IPS-20b (cell line): ENCODE data around the gene ROBO2.

Source experiments
- H3K27ac ChIP-seq: one replicate; pipeline ENCODE4 v1.5.1; 2013; ENCODE audit warnings: low read length
- H3K27me3 ChIP-seq: 2 replicates; pipeline ENCODE4 v1.6.1; 2013; ENCODE audit warnings: mild to moderate bottlenecking, low read length, inconsistent platforms; ENCODE audit not compliant: insufficient read depth
- H3K36me3 ChIP-seq: 2 replicates; pipeline ENCODE4 v1.6.1; 2013; ENCODE audit warnings: low read depth, mild to moderate bottlenecking, inconsistent platforms, low read length, moderate library complexity; ENCODE audit not compliant: insufficient read depth
- H3K4me1 ChIP-seq: 2 replicates; pipeline ENCODE4 v1.6.1; 2013; ENCODE audit warnings: mild to moderate bottlenecking, control low read depth, inconsistent platforms, low read length, moderate library complexity; ENCODE audit not compliant: insufficient read depth
- H3K4me3 ChIP-seq: 2 replicates; pipeline ENCODE4 v1.5.1; 2013; ENCODE audit warnings: mild to moderate bottlenecking, low read length, inconsistent platforms
- H3K9ac ChIP-seq: 2 replicates; pipeline ENCODE4 v1.6.1; 2013; ENCODE audit warnings: low read depth, mild to moderate bottlenecking, inconsistent platforms, low read length, moderate library complexity
- H3K9me3 ChIP-seq: 2 replicates; pipeline ENCODE4 v1.6.1; 2013; ENCODE audit warnings: mild to moderate bottlenecking, low read depth, low read length, inconsistent platforms; ENCODE audit not compliant: insufficient read depth

The ROBO2 gene

DNA sequence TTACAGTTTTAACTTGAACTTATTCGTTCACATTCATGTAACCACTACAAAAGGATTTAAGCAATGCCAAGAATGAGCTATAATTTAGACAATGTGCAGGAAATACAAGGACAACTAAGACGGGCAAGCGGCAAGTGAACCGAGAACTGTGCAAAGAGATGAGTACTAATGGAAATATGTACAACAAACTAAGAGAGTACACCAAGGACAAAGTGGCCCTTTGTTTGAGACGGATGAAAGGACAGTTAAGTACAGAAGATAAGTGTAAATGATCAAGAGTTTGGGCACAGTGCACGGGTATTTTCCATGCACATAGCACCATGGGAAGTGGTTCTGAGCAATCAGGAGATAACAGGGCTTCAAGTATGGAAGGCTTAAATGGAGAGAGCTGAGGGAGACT, 281.7 kb downstream of the ROBO2 start:
- H3K27me3 ChIP-seq = no peaks in the 10 kb centered on the region
- no peak overlapping the region for H3K27ac ChIP-seq
- no peaks in the 10 kb centered on the region for H3K36me3 ChIP-seq
- peaks cover 4% of the 10 kb centered on the region; the same call in 1 of the 2 replicates for H3K4me1 ChIP-seq
- no peak overlapping the region for H3K9ac ChIP-seq
- no peaks in the 10 kb centered on the region for H3K9me3 ChIP-seq
- H3K4me3 ChIP-seq = no peak overlapping the region

GRCh38 chr3:77323626-77324025, 283.7 kb downstream of the ROBO2 start:
- Histone ChIP-seq H3K27ac (no peak overlapping the region), H3K9ac (no peak overlapping the region), H3K36me3 (no peaks in the 10 kb centered on the region), H3K9me3 (no peaks in the 10 kb centered on the region), H3K4me3 (no peak overlapping the region), H3K27me3 (no peaks in the 10 kb centered on the region), H3K4me1 (peaks cover 4% of the 10 kb centered on the region; the same call in 1 of the 2 replicates)

DNA sequence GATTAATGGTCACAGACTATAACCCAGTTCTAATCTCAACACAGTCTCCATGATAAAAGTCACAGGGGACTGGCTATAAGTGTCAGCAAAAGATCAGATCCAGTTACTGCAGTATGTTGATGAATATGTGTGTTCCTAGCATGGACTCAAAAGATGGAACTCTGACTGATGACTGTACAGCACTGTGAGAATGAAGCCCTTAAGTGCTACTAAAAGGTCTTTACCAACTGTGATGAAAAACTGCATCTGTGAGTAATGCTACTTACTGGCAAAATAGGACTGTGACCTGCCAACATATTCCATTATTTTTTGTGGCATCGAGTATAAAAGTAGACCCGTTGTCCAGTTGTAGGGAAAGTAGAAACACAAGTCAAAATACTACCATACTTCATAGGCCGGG, 284.2 kb downstream of the ROBO2 start:
- Histone ChIP-seq H3K4me1 (peaks cover 4% of the 10 kb centered on the region; the same call in 1 of the 2 replicates), H3K9ac (no peak overlapping the region), H3K4me3 (no peak overlapping the region), H3K27me3 (no peaks in the 10 kb centered on the region), H3K27ac (no peak overlapping the region), H3K36me3 (no peaks in the 10 kb centered on the region), H3K9me3 (no peaks in the 10 kb centered on the region)

- Histone ChIP-seq H3K27ac (no peak overlapping the region), H3K27me3 (no peaks in the 10 kb centered on the region), H3K9me3 (no peaks in the 10 kb centered on the region), H3K9ac (no peak overlapping the region), H3K4me3 (no peak overlapping the region), H3K36me3 (no peaks in the 10 kb centered on the region), H3K4me1 (peaks cover 2% of the 10 kb centered on the region; the same call in 1 of the 2 replicates)
Observed at GRCh38 chr3:77325280-77325679, 285.4 kb downstream of the ROBO2 start.

GRCh38 chr3:77325702-77326101, 285.8 kb downstream of the ROBO2 start:
- H3K4me1 ChIP-seq = no peaks in the 10 kb centered on the region
- H3K36me3 ChIP-seq = no peaks in the 10 kb centered on the region
- H3K9ac ChIP-seq = no peak overlapping the region
- no peaks in the 10 kb centered on the region for H3K9me3 ChIP-seq
- no peak overlapping the region for H3K4me3 ChIP-seq
- H3K27ac ChIP-seq = no peak overlapping the region
- no peaks in the 10 kb centered on the region for H3K27me3 ChIP-seq

GRCh38 chr3:77326586-77326985, 286.7 kb downstream of the ROBO2 start:
- no peaks in the 10 kb centered on the region for H3K36me3 ChIP-seq
- no peaks in the 10 kb centered on the region for H3K4me1 ChIP-seq
- no peaks in the 10 kb centered on the region for H3K27me3 ChIP-seq
- no peak overlapping the region for H3K9ac ChIP-seq
- no peak overlapping the region for H3K4me3 ChIP-seq
- H3K9me3 ChIP-seq = no peaks in the 10 kb centered on the region
- no peak overlapping the region for H3K27ac ChIP-seq

DNA sequence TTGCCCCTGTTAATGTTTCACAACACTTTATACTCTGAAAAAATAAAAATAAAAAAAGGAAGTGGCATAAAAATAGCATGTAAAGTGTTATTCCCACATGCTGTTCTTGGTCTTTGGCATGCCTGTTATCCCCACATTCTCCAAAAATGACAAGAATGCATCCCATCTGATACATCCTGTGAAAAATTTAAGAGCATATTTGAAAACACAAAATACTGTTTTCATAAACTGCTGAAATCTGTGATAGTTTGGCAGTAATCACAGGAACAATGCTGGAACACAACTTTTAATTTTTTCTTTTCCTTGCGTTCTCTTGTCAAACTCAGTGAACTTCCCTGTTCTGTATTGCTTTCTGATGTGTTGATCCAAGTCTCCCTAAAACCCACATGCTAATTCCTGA, 288.8 kb downstream of the ROBO2 start:
- no peak overlapping the region for H3K4me3 ChIP-seq
- H3K36me3 ChIP-seq = no peaks in the 10 kb centered on the region
- no peaks in the 10 kb centered on the region for H3K27me3 ChIP-seq
- H3K9me3 ChIP-seq = no peaks in the 10 kb centered on the region
- no peak overlapping the region for H3K9ac ChIP-seq
- no peaks in the 10 kb centered on the region for H3K4me1 ChIP-seq
- H3K27ac ChIP-seq = no peak overlapping the region

- no peaks in the 10 kb centered on the region for H3K27me3 ChIP-seq
- no peak overlapping the region for H3K4me3 ChIP-seq
- no peaks in the 10 kb centered on the region for H3K9me3 ChIP-seq
- no peaks in the 10 kb centered on the region for H3K4me1 ChIP-seq
- no peaks in the 10 kb centered on the region for H3K36me3 ChIP-seq
- no peak overlapping the region for H3K9ac ChIP-seq
- no peak overlapping the region for H3K27ac ChIP-seq
Observed at GRCh38 chr3:77329116-77329515, 289.2 kb downstream of the ROBO2 start.

DNA sequence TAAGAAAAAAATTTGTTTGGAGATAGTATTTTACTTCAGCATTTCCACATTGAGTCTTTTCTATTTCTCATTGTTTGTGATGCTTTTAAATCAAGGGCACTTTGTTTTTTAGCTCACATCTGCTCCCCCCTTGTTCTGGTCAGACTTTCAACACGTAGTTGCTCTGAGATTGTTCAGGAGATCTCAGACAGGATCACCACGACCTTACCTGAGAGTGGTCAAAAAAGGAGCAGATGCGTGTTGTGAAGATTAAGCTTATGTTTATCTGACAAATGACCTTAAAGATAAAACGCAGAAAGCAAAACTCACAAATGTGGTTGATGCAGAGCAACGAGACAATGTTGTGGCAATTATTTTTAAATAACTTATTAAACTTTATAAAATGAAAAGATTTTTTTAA, 298.3 kb downstream of the ROBO2 start:
- H3K36me3 ChIP-seq = no peaks in the 10 kb centered on the region
- no peak overlapping the region for H3K27ac ChIP-seq
- no peaks in the 10 kb centered on the region for H3K27me3 ChIP-seq
- no peak overlapping the region for H3K9ac ChIP-seq
- H3K4me3 ChIP-seq = no peak overlapping the region
- no peaks in the 10 kb centered on the region for H3K9me3 ChIP-seq
- no peaks in the 10 kb centered on the region for H3K4me1 ChIP-seq

GRCh38 chr3:77342027-77342426, 302.1 kb downstream of the ROBO2 start:
- Histone ChIP-seq H3K36me3 (no peaks in the 10 kb centered on the region), H3K27me3 (no peaks in the 10 kb centered on the region), H3K9me3 (no peaks in the 10 kb centered on the region), H3K4me3 (no peak overlapping the region), H3K4me1 (no peaks in the 10 kb centered on the region), H3K9ac (no peak overlapping the region), H3K27ac (no peak overlapping the region)

GRCh38 chr3:77342688-77343087, 302.8 kb downstream of the ROBO2 start:
- H3K4me1 ChIP-seq = 0 out of 2 replicates have a peak, but pooled peaks cover 2% of the 10 kb centered on the region
- H3K9me3 ChIP-seq = no peaks in the 10 kb centered on the region
- H3K27ac ChIP-seq = no peak overlapping the region
- H3K36me3 ChIP-seq = no peaks in the 10 kb centered on the region
- no peak overlapping the region for H3K9ac ChIP-seq
- no peaks in the 10 kb centered on the region for H3K27me3 ChIP-seq
- H3K4me3 ChIP-seq = no peak overlapping the region

- no peaks in the 10 kb centered on the region for H3K27me3 ChIP-seq
- H3K4me3 ChIP-seq = no peak overlapping the region
Observed at GRCh38 chr3:77345009-77345408, 305.1 kb downstream of the ROBO2 start.

More at GRCh38 chr3:77345009-77345408, 305.1 kb downstream of the ROBO2 start:
- H3K27ac ChIP-seq = no peak overlapping the region
- H3K9me3 ChIP-seq = no peaks in the 10 kb centered on the region
- H3K36me3 ChIP-seq = no peaks in the 10 kb centered on the region
- no peak overlapping the region for H3K9ac ChIP-seq
- H3K4me1 ChIP-seq = peaks cover 8% of the 10 kb centered on the region; the same call in 1 of the 2 replicates
